Measurements from ENCODE around the gene GNG12. TPM values are rescaled to one million over a fixed set of nuclear protein-coding genes. Genes with fewer than 3 reads are reported as not detected.

Gene GNG12
- total RNA-seq, 1 experiment from 2014 or later: 14.3 TPM

DNA sequence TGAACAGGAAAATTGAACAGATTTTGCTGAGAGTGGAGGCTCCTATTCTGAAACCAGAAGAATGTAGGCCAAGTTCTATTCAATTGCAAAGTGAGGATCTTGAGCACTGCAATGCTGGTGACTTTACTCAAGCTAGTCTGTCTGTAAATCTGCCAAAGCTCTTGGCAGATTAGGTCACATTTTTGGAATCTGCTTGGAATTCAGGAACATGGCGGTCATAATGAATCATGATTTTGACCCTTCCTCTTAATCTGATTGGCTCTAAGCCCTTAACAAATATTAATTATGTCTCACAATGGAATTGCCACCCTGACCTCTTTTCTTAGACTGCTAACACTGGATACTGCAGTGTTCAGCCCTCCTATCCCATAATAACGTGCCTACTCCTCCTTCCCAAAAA is 7.2 kb upstream of the GNG12 start:
- H3K4me1 Mint-ChIP-seq: peaks cover 60 to 80% of the 10 kb centered on the region in 2 experiments
- H3T11ph ChIP-seq (ENCODE audit: low read length): no peak overlapping the region
- no peak for TF ChIP-seq CTCF (conservative IDR thresholded peaks at IDR 0.05)
- no peaks in the 10 kb centered on the region for H3K36me3 Mint-ChIP-seq (ENCODE audit: insufficient read depth in 1 of 3, low read depth in 3 of 3)
- H3K27me3 Mint-ChIP-seq (ENCODE audit: low read depth): peaks cover 4% of the 10 kb centered on the region; the same call in 1 of the 2 replicates
- no peak overlapping the region for H2BK20ac ChIP-seq (ENCODE audit: low read depth, low read length, poor library complexity, severe bottlenecking)
- no peak overlapping the region for H3K23ac ChIP-seq (ENCODE audit: insufficient read length, low read depth, low read length)
- H2BK15ac ChIP-seq (ENCODE audit: low read depth, low read length): no peak overlapping the region
- no peak overlapping the region for H2BK12ac ChIP-seq (ENCODE audit: insufficient read length, low read depth, low read length)
- no peaks in the 10 kb centered on the region for H3K9me3 Mint-ChIP-seq
- H3K27ac Mint-ChIP-seq: peak overlapping the region in 2 of 3 experiments; percentile 36 to 86; a peak in 4 of 7 replicates
- no peaks in the 10 kb centered on the region for H3K79me2 ChIP-seq (ENCODE audit: insufficient read depth, low read length)
- H4K8ac ChIP-seq (replicated peaks; ENCODE audit: insufficient read length, low read depth, low read length): no peak overlapping the region
- no peak overlapping the region for H4K91ac ChIP-seq (ENCODE audit: insufficient read length, low read depth, low read length)
- H3K23me2 ChIP-seq (ENCODE audit: insufficient read length, low read depth, low read length, poor library complexity, severe bottlenecking): no peaks in the 10 kb centered on the region
- H3K4ac ChIP-seq (ENCODE audit: low read depth, low read length): no peak overlapping the region
- H4K20me1 ChIP-seq (ENCODE audit: control insufficient read depth, insufficient read depth, insufficient read length): no peaks in the 10 kb centered on the region
- no peaks in the 10 kb centered on the region for H3K27me3 ChIP-seq (ENCODE audit: insufficient read depth, low read length)
- no peak for DNase-seq
- H3K14ac ChIP-seq (ENCODE audit: insufficient read depth, low read length): no peak overlapping the region
- no peak overlapping the region for H2BK120ac ChIP-seq (ENCODE audit: low read depth, low read length, poor library complexity, severe bottlenecking)
- no peaks in the 10 kb centered on the region for H3K9me3 ChIP-seq (ENCODE audit: control insufficient read depth, low read depth, low read length)
- WGBS (ENCODE audit: extremely low coverage, insufficient read length, low lambda C conversion rate): no CpG with 5 or more reads among the region's 2 CpGs
- no peak overlapping the region for H2AFZ ChIP-seq (ENCODE audit: low read length)
- no peak overlapping the region for H3K4me2 ChIP-seq (ENCODE audit: insufficient read depth, insufficient read length, low read length)
- no peak overlapping the region for H4K5ac ChIP-seq (ENCODE audit: insufficient read length, low read depth, low read length)
- no peak overlapping the region for H3K9ac ChIP-seq (ENCODE audit: extremely low read depth, insufficient read length, low read length)
- no peak overlapping the region for H2BK5ac ChIP-seq (ENCODE audit: insufficient read length, low read length)
- no peak overlapping the region for H3K18ac ChIP-seq (ENCODE audit: insufficient read length, low read depth, low read length)
- no peaks in the 10 kb centered on the region for H3K79me1 ChIP-seq (ENCODE audit: insufficient read depth, low read depth, low read length, poor library complexity, severe bottlenecking)
- peak overlapping the region; percentile 0 for H3K27ac ChIP-seq (ENCODE audit: insufficient read length, low read depth, low read length)
- H3K4me1 ChIP-seq (ENCODE audit: insufficient read depth, low read length): peaks cover 11% of the 10 kb centered on the region; the same call in 1 of the 2 replicates
- H3K56ac ChIP-seq (ENCODE audit: insufficient read length, low read depth, low read length): no peak overlapping the region
- H3K4me3 Mint-ChIP-seq: no peak overlapping the region; a peak in 1 of 5 replicates
- H2AK5ac ChIP-seq (ENCODE audit: insufficient read length, low read length): no peak overlapping the region

All from H9 (cell line).